Activated CD4-positive, alpha-beta memory T cell treated with anti-CD3 and anti-CD28 coated beads, Interleukin-2, amount 10 ng/mL, durations not matched to agents 7 days and 5 days (primary cell): ENCODE results near the gene SLC9A9. TPM values are rescaled to one million over a fixed set of nuclear protein-coding genes. Genes with fewer than 3 reads are reported as not detected.
A peak's percentile ranks its signal among the peaks of the same experiment; 100 is the strongest.

Experiments used
- CTCF ChIA-PET: fragments of 350-600 bp; sonication (Branson Sonifier 250); formaldehyde crosslinking; loops from one replicate; lab custom pipeline; 2021; ENCODE audit warnings: antibody characterized with exemption, inconsistent platforms; lab: Charles Lee
- POLR2A ChIA-PET: fragments of 350-600 bp; sonication (Branson Sonifier 250); formaldehyde crosslinking; loops from one replicate; lab custom pipeline; 2021; ENCODE audit warnings: antibody characterized with exemption; lab: Charles Lee
- DNase-seq: peaks from one replicate; pipeline ENCODE4 v3.0.0-alpha.2; 2020
- H3K27ac Mint-ChIP-seq: one replicate; pipeline ENCODE4 v1.8.0; 2021; ENCODE audit warnings: mild to moderate bottlenecking, mixed read lengths
- H3K27me3 Mint-ChIP-seq: one replicate; pipeline ENCODE4 v1.8.0; 2021; ENCODE audit warnings: mixed read lengths
- H3K36me3 Mint-ChIP-seq: one replicate; pipeline ENCODE4 v1.8.0; 2021; ENCODE audit warnings: low read depth, mixed read lengths
- H3K4me1 Mint-ChIP-seq: one replicate; pipeline ENCODE4 v1.8.0; 2021; ENCODE audit warnings: mixed read lengths
- H3K4me3 Mint-ChIP-seq: one replicate; pipeline ENCODE4 v1.8.0; 2021; ENCODE audit warnings: mild to moderate bottlenecking, mixed read lengths
- H3K9me3 Mint-ChIP-seq: one replicate; pipeline ENCODE4 v1.8.0; 2021; ENCODE audit warnings: mixed read lengths
- total RNA-seq, 2 experiments: library from RNA; stranded (reverse); gene quantifications; one replicate each; pipeline ENCODE4 v1.2.3, GENCODE V29; 2021

Gene SLC9A9
- total RNA-seq, 2 experiments from 2014 or later, result 16.9 to 18.5 TPM

DNA sequence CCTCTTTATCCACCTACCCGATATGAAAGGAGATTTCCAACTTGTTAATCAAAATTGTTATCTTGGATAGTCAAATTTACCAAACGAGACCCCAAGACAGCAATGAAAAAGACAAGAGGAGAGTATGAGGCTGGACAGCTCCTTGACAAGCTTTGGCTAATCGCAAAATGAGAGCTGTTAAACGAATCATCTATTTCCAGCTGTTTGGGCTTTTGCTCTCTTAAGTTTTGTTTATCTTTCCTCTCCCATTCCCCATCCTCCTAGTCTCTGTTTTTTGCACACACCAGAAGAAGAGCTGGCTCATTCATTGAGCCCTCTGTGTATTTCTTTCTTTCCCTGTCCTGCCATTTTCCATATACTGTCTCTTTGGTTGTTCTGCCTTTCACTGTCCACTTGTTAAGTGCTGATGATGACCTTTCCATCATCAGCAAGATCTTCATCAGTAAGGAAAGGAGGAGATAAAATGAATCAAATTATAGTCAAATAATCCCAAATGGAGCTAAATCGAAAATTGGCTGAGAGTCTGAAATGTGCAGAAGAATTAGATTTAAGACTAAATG lies 161.6 kb downstream of the SLC9A9 start:
- Mint-ChIP-seq H3K9me3 (no peaks in the 10 kb centered on the region), H3K36me3 (no peaks in the 10 kb centered on the region), H3K27ac (no peak overlapping the region), H3K4me3 (no peak overlapping the region), H3K27me3 (no peaks in the 10 kb centered on the region), H3K4me1 (no peaks in the 10 kb centered on the region)
- POLR2A ChIA-PET, result no interaction called here
- DNase-seq, result no peak
- CTCF ChIA-PET, result interaction anchor here (0.6 to 3.8 kb wide), 2 partner anchors 13 to 696 kb away, joined by 5 to 19 read pairs; no protein-coding TSS in a partner anchor

DNA sequence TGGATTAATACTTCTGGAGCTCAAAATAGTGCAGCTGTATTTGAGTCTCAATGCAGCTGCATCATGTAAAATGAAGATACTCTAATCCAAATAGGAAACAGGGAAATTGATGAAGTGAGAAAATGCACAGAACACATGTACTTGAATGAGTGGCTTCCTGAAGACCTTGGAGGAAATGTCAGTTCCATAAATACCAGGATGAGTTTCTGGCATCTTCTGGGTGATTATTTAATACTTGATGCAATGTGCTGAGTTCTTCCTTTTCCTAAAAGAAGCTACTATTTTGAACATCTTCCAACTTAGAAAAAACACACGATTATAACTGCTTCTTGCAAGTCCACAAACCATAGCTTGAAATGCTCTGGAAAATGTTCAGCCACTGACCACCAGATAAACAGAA lies 162.8 kb downstream of the SLC9A9 start:
- Mint-ChIP-seq H3K4me3 (no peak overlapping the region), H3K27ac (no peak overlapping the region), H3K27me3 (no peaks in the 10 kb centered on the region), H3K9me3 (no peaks in the 10 kb centered on the region), H3K36me3 (no peaks in the 10 kb centered on the region), H3K4me1 (no peaks in the 10 kb centered on the region)
- no peak for DNase-seq
- ChIA-PET CTCF (interaction anchor here (3.8 kb wide), 1 partner anchor 11 kb away, joined by 19 read pairs; no protein-coding TSS in a partner anchor), POLR2A (no interaction called here)

DNA sequence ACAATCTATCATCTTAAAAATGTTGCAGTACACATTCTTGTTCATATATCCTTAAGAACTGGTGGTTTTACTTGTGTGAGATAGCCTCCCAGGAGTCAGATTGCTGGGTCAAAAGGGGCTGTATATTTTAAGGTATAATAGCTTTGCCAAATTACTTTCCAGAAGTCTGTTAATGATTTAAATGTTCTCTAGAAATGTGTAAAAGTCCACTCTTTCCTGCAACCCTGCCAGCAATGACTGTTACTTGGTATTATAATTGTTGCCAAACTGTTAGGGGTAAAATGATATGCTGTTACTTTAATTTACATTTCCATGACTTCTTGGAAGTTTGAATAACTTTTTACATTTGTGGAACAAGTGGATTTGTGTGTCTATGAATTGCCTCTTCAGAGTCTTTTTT lies 170.8 kb downstream of the SLC9A9 start:
- H3K4me3 Mint-ChIP-seq, result no peak overlapping the region
- CTCF ChIA-PET, result interaction anchor here (0.9 kb wide), 1 partner anchor 30 kb away, joined by 3 read pairs; no protein-coding TSS in a partner anchor

DNA sequence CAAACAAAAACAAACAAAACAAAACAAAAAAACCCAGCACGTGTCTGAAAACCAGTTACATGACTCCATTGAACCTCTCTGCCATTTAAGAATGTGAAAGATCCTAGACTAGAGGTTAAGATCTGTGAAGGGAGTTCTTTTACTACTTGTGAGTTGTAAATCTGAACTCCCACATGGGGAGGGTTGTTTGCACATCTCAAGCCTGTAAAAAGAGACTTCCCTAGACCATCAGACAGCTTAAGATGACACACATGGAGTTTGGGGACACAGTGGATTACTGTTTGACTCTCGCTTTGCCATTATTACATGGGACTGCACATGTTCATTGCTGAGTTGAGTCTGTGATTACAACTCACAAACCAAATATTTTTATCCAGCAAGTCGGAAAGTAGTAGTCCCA lies 171.5 kb downstream of the SLC9A9 start:
- Mint-ChIP-seq H3K36me3 (no peaks in the 10 kb centered on the region), H3K27me3 (no peaks in the 10 kb centered on the region), H3K4me1 (peaks cover 5% of the 10 kb centered on the region), H3K27ac (no peak overlapping the region), H3K9me3 (no peaks in the 10 kb centered on the region), H3K4me3 (no peak overlapping the region)
- ChIA-PET POLR2A (no interaction called here), CTCF (interaction anchor here (0.9 kb wide), 1 partner anchor 30 kb away, joined by 3 read pairs; no protein-coding TSS in a partner anchor)
- DNase-seq, result no peak

More for the DNA sequence above, 170.8 kb downstream of the SLC9A9 start:
- POLR2A ChIA-PET, result no interaction called here
- Mint-ChIP-seq H3K9me3 (no peaks in the 10 kb centered on the region), H3K27me3 (no peaks in the 10 kb centered on the region), H3K4me1 (peaks cover 5% of the 10 kb centered on the region), H3K36me3 (no peaks in the 10 kb centered on the region), H3K27ac (no peak overlapping the region)
- DNase-seq, result no peak

DNA sequence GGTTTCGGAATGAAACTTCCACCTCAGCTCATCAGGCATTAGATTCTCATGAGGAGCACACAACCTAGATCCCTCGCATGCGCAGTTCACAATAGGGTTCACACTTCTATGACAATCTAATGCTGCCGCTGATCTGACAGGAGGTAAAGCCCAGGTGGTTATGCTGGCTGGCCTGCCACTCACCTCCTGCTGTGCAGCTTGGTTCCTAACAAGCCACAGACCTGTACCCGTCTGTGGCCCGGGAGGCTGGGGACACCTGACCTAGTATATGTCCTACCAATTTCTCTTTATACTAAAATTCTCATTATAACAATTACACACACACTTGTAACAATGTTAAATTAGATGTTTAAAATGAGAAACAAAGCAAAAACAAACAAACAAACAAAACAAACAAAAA lies 172.2 kb downstream of the SLC9A9 start:
- peaks cover 5% of the 10 kb centered on the region for H3K4me1 Mint-ChIP-seq
- CTCF ChIA-PET, result interaction anchor here (2.4 kb wide), 1 partner anchor 242 kb away, joined by 9 read pairs; no protein-coding TSS in a partner anchor

GRCh38 chr3:143674100-143674968 lies 173.9 kb downstream of the SLC9A9 start:
- Mint-ChIP-seq H3K4me1 (peaks cover 5% of the 10 kb centered on the region), H3K27ac (no peak overlapping the region), H3K9me3 (no peaks in the 10 kb centered on the region), H3K27me3 (no peaks in the 10 kb centered on the region), H3K4me3 (no peak overlapping the region), H3K36me3 (no peaks in the 10 kb centered on the region)
- CTCF ChIA-PET, result interaction anchor here (0.6 to 2.4 kb wide), 32 partner anchors 8 to 672 kb away, joined by 3 to 19 read pairs (median 3); partner anchors contain the start of genes CHST2 and U2SURP
- peak; percentile 74 for DNase-seq
- POLR2A ChIA-PET, result interaction anchor here (1.5 kb wide), 1 partner anchor 298 kb away, joined by 3 read pairs; no protein-coding TSS in a partner anchor

More for the DNA sequence above, 172.2 kb downstream of the SLC9A9 start:
- no peak for DNase-seq
- Mint-ChIP-seq H3K4me3 (no peak overlapping the region), H3K36me3 (no peaks in the 10 kb centered on the region), H3K27ac (no peak overlapping the region), H3K9me3 (no peaks in the 10 kb centered on the region), H3K27me3 (no peaks in the 10 kb centered on the region)
- POLR2A ChIA-PET, result no interaction called here

- Mint-ChIP-seq H3K4me1 (peaks cover 5% of the 10 kb centered on the region), H3K27me3 (no peaks in the 10 kb centered on the region), H3K4me3 (no peak overlapping the region), H3K36me3 (no peaks in the 10 kb centered on the region), H3K27ac (no peak overlapping the region), H3K9me3 (no peaks in the 10 kb centered on the region)
- POLR2A ChIA-PET, result no interaction called here
- DNase-seq, result no peak
- CTCF ChIA-PET, result interaction anchor here (1.2 kb wide), 1 partner anchor 10 kb away, joined by 3 read pairs; no protein-coding TSS in a partner anchor
Observed at GRCh38 chr3:143672396-143673165, 175.7 kb downstream of the SLC9A9 start.

- H3K9me3 Mint-ChIP-seq, result no peaks in the 10 kb centered on the region
- H3K4me3 Mint-ChIP-seq, result no peak overlapping the region
- no peaks in the 10 kb centered on the region for H3K36me3 Mint-ChIP-seq
- no peak overlapping the region for H3K27ac Mint-ChIP-seq
- no peak for DNase-seq
- ChIA-PET POLR2A (interaction anchor here (0.6 kb wide), 1 partner anchor 41 kb away, joined by 3 read pairs; no protein-coding TSS in a partner anchor), CTCF (interaction anchor here (0.8 kb wide), 1 partner anchor 36 kb away, joined by 3 read pairs; no protein-coding TSS in a partner anchor)
- no peaks in the 10 kb centered on the region for H3K27me3 Mint-ChIP-seq
- peaks cover 5% of the 10 kb centered on the region for H3K4me1 Mint-ChIP-seq
Observed at GRCh38 chr3:143671626-143672025, 176.6 kb downstream of the SLC9A9 start.

GRCh38 chr3:143668924-143669790 lies 179.1 kb downstream of the SLC9A9 start:
- H3K4me1 Mint-ChIP-seq, result peaks cover 3% of the 10 kb centered on the region
- no peaks in the 10 kb centered on the region for H3K36me3 Mint-ChIP-seq
- H3K27ac Mint-ChIP-seq, result no peak overlapping the region
- no peaks in the 10 kb centered on the region for H3K27me3 Mint-ChIP-seq
- ChIA-PET POLR2A (no interaction called here), CTCF (interaction anchor here (1.0 kb wide), 1 partner anchor 548 kb away, joined by 3 read pairs; no protein-coding TSS in a partner anchor)
- H3K4me3 Mint-ChIP-seq, result no peak overlapping the region
- DNase-seq, result no peak
- H3K9me3 Mint-ChIP-seq, result no peaks in the 10 kb centered on the region

DNA sequence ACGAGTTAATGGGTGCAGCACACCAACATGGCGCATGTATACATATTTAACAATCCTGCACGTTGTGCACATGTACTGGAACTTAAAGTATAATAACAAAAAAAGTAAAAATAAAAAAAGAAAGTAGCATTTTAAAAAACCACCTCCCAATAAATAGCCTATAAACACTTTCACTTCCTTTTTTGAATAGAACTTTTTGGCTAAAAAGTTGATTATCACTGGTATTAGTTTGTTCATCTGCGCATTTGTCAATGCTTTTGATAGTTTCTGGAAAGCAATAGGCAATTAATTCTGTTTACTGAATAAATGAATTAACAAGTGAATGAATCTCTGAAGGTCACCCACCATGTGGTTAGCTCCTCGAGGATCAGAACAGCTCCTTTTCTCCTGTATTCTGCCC lies 179.9 kb downstream of the SLC9A9 start:
- no peaks in the 10 kb centered on the region for H3K9me3 Mint-ChIP-seq
- H3K27me3 Mint-ChIP-seq, result no peaks in the 10 kb centered on the region
- no peaks in the 10 kb centered on the region for H3K4me1 Mint-ChIP-seq
- H3K36me3 Mint-ChIP-seq, result no peaks in the 10 kb centered on the region
- ChIA-PET CTCF (interaction anchor here (1.0 kb wide), 1 partner anchor 547 kb away, joined by 3 read pairs; no protein-coding TSS in a partner anchor), POLR2A (no interaction called here)
- no peak overlapping the region for H3K27ac Mint-ChIP-seq
- no peak overlapping the region for H3K4me3 Mint-ChIP-seq
- no peak for DNase-seq

GRCh38 chr3:143661677-143662076 lies 186.6 kb downstream of the SLC9A9 start:
- CTCF ChIA-PET, result interaction anchor here (1.4 kb wide), 1 partner anchor 13 kb away, joined by 4 read pairs; no protein-coding TSS in a partner anchor
- POLR2A ChIA-PET, result no interaction called here
- Mint-ChIP-seq H3K9me3 (no peaks in the 10 kb centered on the region), H3K27ac (no peak overlapping the region), H3K36me3 (no peaks in the 10 kb centered on the region), H3K4me3 (no peak overlapping the region), H3K27me3 (no peaks in the 10 kb centered on the region), H3K4me1 (no peaks in the 10 kb centered on the region)
- DNase-seq, result no peak

- no peak overlapping the region for H3K4me3 Mint-ChIP-seq
- H3K9me3 Mint-ChIP-seq, result no peaks in the 10 kb centered on the region
- H3K36me3 Mint-ChIP-seq, result no peaks in the 10 kb centered on the region
- H3K27ac Mint-ChIP-seq, result no peak overlapping the region
- CTCF ChIA-PET, result no interaction called here
- DNase-seq, result no peak
- H3K4me1 Mint-ChIP-seq, result no peaks in the 10 kb centered on the region
- no peaks in the 10 kb centered on the region for H3K27me3 Mint-ChIP-seq
- POLR2A ChIA-PET, result no interaction called here
Observed at GRCh38 chr3:143658861-143659260, 189.4 kb downstream of the SLC9A9 start.
